ENCODE results near the gene SLC8A1.

- TF ChIP-seq CTCF (conservative IDR thresholded peaks at IDR 0.05; ENCODE audit: low read length) (no peak), EZH2phosphoT487 (IDR thresholded peaks at IDR 0.05; ENCODE audit: borderline replicate concordance) (no peak)
Observed at GRCh38 chr2:40048506-40048905, 403.4 kb downstream of the SLC8A1 start.
